GM23338 (cell line): Measurements from ENCODE around the gene SLC37A4. TPM values are rescaled to one million over a fixed set of nuclear protein-coding genes. Genes with fewer than 3 reads are reported as not detected.

Source experiments
- ATAC-seq: fragments of 200-7000 bp; cut with Tn5 transposase; 3 replicates; pipeline ENCODE4 v1.9.1; 2020
- DNase-seq: peaks from one replicate; pipeline ENCODE4 v3.0.0-alpha.2; 2015; ENCODE audit warnings: low spot score
- H2AFZ ChIP-seq: fragments of 200-600 bp; sonication (generic); 2 replicates; pipeline ENCODE4 v1.8.0; 2016; ENCODE audit warnings: antibody characterized with exemption, mild to moderate bottlenecking, moderate library complexity
- H3F3A ChIP-seq: fragments of 200-600 bp; sonication (generic); replicated peaks from 2 replicates; pipeline ENCODE4 v1.8.0; 2017; ENCODE audit warnings: antibody characterized with exemption, mixed run types, low read depth
- H3K27ac ChIP-seq: fragments of 200-600 bp; sonication (generic); 2 replicates; pipeline ENCODE4 v1.6.1; 2016; ENCODE audit warnings: low read depth
- H3K27me3 ChIP-seq: fragments of 200-600 bp; sonication (generic); 2 replicates; pipeline ENCODE4 v1.8.0; 2016; ENCODE audit warnings: mild to moderate bottlenecking, mixed run types, moderate library complexity; ENCODE audit not compliant: insufficient read depth
- H3K36me3 ChIP-seq: fragments of 200-600 bp; sonication (generic); 2 replicates; pipeline ENCODE4 v1.8.0; 2016; ENCODE audit warnings: mild to moderate bottlenecking; ENCODE audit not compliant: insufficient read depth
- H3K4me1 ChIP-seq: fragments of 200-600 bp; sonication (generic); 2 replicates; pipeline ENCODE4 v1.8.0; 2016; ENCODE audit warnings: mild to moderate bottlenecking, moderate library complexity; ENCODE audit not compliant: insufficient read depth
- H3K4me2 ChIP-seq: fragments of 200-600 bp; sonication (generic); 2 replicates; pipeline ENCODE4 v1.7.1; 2017; ENCODE audit warnings: mixed run types
- H3K4me3 ChIP-seq: fragments of 200-600 bp; sonication (generic); 2 replicates; pipeline ENCODE4 v1.6.1; 2016; ENCODE audit warnings: mixed run types
- H3K79me2 ChIP-seq: fragments of 200-600 bp; sonication (generic); replicated peaks from 2 replicates; pipeline ENCODE4 v1.8.0; 2017; ENCODE audit warnings: mild to moderate bottlenecking; ENCODE audit not compliant: insufficient read depth
- H3K9me2 ChIP-seq: fragments of 200-600 bp; sonication (generic); 2 replicates; pipeline ENCODE4 v1.8.0; 2017; ENCODE audit not compliant: insufficient read depth
- H4K20me1 ChIP-seq: fragments of 200-600 bp; sonication (generic); replicated peaks from 2 replicates; pipeline ENCODE4 v1.8.0; 2017; ENCODE audit warnings: mild to moderate bottlenecking; ENCODE audit not compliant: insufficient read depth
- H3K27ac Mint-ChIP-seq: 2 replicates; pipeline ENCODE4 v1.8.0; 2020; ENCODE audit warnings: inconsistent platforms, mild to moderate bottlenecking, moderate library complexity, mixed read lengths
- H3K27me3 Mint-ChIP-seq: 3 replicates; pipeline ENCODE4 v1.8.0; 2022; ENCODE audit warnings: low read depth, mild to moderate bottlenecking, moderate library complexity, mixed read lengths, inconsistent platforms; ENCODE audit not compliant: insufficient read depth, poor library complexity
- H3K36me3 Mint-ChIP-seq: 3 replicates; pipeline ENCODE4 v1.8.0; 2021; ENCODE audit warnings: low read depth, mild to moderate bottlenecking, inconsistent platforms, moderate library complexity, mixed read lengths
- H3K4me1 Mint-ChIP-seq: 3 replicates; pipeline ENCODE4 v1.8.0; 2020; ENCODE audit warnings: mild to moderate bottlenecking, inconsistent platforms, mixed read lengths
- H3K4me3 Mint-ChIP-seq: 3 replicates; pipeline ENCODE4 v1.8.0; 2021; ENCODE audit warnings: moderate library complexity, mild to moderate bottlenecking, inconsistent platforms, mixed read lengths
- H3K9me3 Mint-ChIP-seq: 3 replicates; pipeline ENCODE4 v1.8.0; 2020; ENCODE audit warnings: moderate library complexity, mild to moderate bottlenecking, inconsistent platforms, mixed read lengths
- EZH2 ChIP-seq: fragments of 200-600 bp; sonication (generic); IDR thresholded peaks from one replicate; pipeline ENCODE4 v1.8.0; 2017; ENCODE audit warnings: antibody characterized with exemption, mild to moderate bottlenecking, low read depth; ENCODE audit not compliant: unreplicated experiment
- EZH2phosphoT487 ChIP-seq: fragments of 200-600 bp; sonication (generic); IDR thresholded peaks from one replicate; pipeline ENCODE4 v1.8.1; 2018; ENCODE audit warnings: antibody characterized with exemption; ENCODE audit not compliant: unreplicated experiment
- NANOG ChIP-seq: IDR thresholded peaks from 2 replicates; pipeline ENCODE4 v1.6.1; 2016; ENCODE audit warnings: antibody characterized with exemption, borderline replicate concordance
- POLR2AphosphoS5 ChIP-seq: IDR thresholded peaks from 2 replicates; pipeline ENCODE4 v1.6.1; 2016; ENCODE audit warnings: antibody characterized with exemption, low read depth
- REST ChIP-seq: IDR thresholded peaks from one replicate; pipeline ENCODE4 v1.6.1; 2018; ENCODE audit warnings: antibody characterized with exemption; ENCODE audit not compliant: unreplicated experiment
- ZNF462 ChIP-seq: fragments of 250-450 bp; sonication (Bioruptor Pico); IDR thresholded peaks from 2 replicates; pipeline ENCODE4 v1.5.0; 2020; ENCODE audit warnings: mild to moderate bottlenecking, moderate library complexity
- polyA plus RNA-seq: library from polyadenylated mRNA; unstranded; fragments of >200 nt; fragmentation: Nextera tagmentation; extraction: Ambion mirVana; gene quantifications from 2 replicates; pipeline ENCODE4 v1.2.1, GENCODE V29; 2016
- total RNA-seq: library from RNA; depleted of rRNA; stranded (reverse); fragments of >200 nt; shearing (Covaris generic); gene quantifications from 2 replicates; pipeline ENCODE4 v1.2.3, GENCODE V29; 2014
- TF ChIP-seq, protein P1 (sequence below), 2 experiments: fragments of 200-600 bp in 1 of 2; sonication (generic) in 1 of 2; conservative IDR thresholded peaks; 2 replicates each; pipeline versions ENCODE4 v1.5.1 to v1.6.1; 2016 to 2017; ENCODE audit warnings: antibody characterized with exemption in 2 of 2, low read depth in 2 of 2, mild to moderate bottlenecking in 2 of 2, moderate library complexity in 1 of 2

SLC37A4 gene
- total and polyA plus RNA-seq, 2 experiments from 2014 or later, result 23.4 to 56.4 TPM

GRCh38 chr11:118979434-118979833 is 51.2 kb downstream of the SLC37A4 start:
- Mint-ChIP-seq H3K27ac (no peak overlapping the region), H3K4me1 (peaks cover 23% of the 10 kb centered on the region), H3K36me3 (no peaks in the 10 kb centered on the region), H3K9me3 (no peaks in the 10 kb centered on the region), H3K27me3 (peaks cover 16% of the 10 kb centered on the region), H3K4me3 (no peak overlapping the region; the same call in 2 of the 3 replicates)
- H3F3A ChIP-seq, result peaks cover 9% of the 10 kb centered on the region; the same call in 1 of the 2 replicates
- H2AFZ ChIP-seq, result peak overlapping the region; percentile 89
- peak overlapping the region; percentile 27; the same call in 1 of the 2 replicates for H3K4me3 ChIP-seq
- no peaks in the 10 kb centered on the region for H3K36me3 ChIP-seq
- TF ChIP-seq, protein P1, sequence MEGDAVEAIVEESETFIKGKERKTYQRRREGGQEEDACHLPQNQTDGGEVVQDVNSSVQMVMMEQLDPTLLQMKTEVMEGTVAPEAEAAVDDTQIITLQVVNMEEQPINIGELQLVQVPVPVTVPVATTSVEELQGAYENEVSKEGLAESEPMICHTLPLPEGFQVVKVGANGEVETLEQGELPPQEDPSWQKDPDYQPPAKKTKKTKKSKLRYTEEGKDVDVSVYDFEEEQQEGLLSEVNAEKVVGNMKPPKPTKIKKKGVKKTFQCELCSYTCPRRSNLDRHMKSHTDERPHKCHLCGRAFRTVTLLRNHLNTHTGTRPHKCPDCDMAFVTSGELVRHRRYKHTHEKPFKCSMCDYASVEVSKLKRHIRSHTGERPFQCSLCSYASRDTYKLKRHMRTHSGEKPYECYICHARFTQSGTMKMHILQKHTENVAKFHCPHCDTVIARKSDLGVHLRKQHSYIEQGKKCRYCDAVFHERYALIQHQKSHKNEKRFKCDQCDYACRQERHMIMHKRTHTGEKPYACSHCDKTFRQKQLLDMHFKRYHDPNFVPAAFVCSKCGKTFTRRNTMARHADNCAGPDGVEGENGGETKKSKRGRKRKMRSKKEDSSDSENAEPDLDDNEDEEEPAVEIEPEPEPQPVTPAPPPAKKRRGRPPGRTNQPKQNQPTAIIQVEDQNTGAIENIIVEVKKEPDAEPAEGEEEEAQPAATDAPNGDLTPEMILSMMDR (conservative IDR thresholded peaks at IDR 0.05; ENCODE audit: low read depth in 2 of 2), result peak; percentile 17 to 18; a peak in 1 of 4 replicates
- no peak for TF ChIP-seq POLR2AphosphoS5
- no peaks in the 10 kb centered on the region for H4K20me1 ChIP-seq
- H3K27ac ChIP-seq, result no peak overlapping the region
- H3K4me2 ChIP-seq, result peak overlapping the region; percentile 73; the same call in 1 of the 2 replicates
- peaks cover 16% of the 10 kb centered on the region for H3K4me1 ChIP-seq
- H3K9me2 ChIP-seq, result no peaks in the 10 kb centered on the region
- no peaks in the 10 kb centered on the region for H3K79me2 ChIP-seq
- H3K27me3 ChIP-seq, result peaks cover 5% of the 10 kb centered on the region; the same call in 1 of the 2 replicates
- ATAC-seq (peak; percentile 77), DNase-seq (peak; percentile 66)

- peaks cover 23% of the 10 kb centered on the region for H3K4me1 Mint-ChIP-seq
- peaks cover 9% of the 10 kb centered on the region for H3K27me3 Mint-ChIP-seq
- Histone ChIP-seq H3K27ac (no peak overlapping the region), H3K4me1 (peaks cover 16% of the 10 kb centered on the region), H3K4me2 (no peak overlapping the region), H3K4me3 (no peak overlapping the region), H3K79me2 (no peaks in the 10 kb centered on the region), H2AFZ (no peak overlapping the region), H3K27me3 (peaks cover 4% of the 10 kb centered on the region; the same call in 1 of the 2 replicates), H4K20me1 (no peaks in the 10 kb centered on the region), H3K9me2 (no peaks in the 10 kb centered on the region), H3K36me3 (no peaks in the 10 kb centered on the region), H3F3A (peaks cover 8% of the 10 kb centered on the region; the same call in 1 of the 2 replicates)
- H3K36me3 Mint-ChIP-seq, result no peaks in the 10 kb centered on the region
- H3K4me3 Mint-ChIP-seq, result no peak overlapping the region
- DNase-seq (no peak), ATAC-seq (no peak)
- H3K27ac Mint-ChIP-seq, result no peak overlapping the region
- H3K9me3 Mint-ChIP-seq, result no peaks in the 10 kb centered on the region
- TF ChIP-seq ZNF462 (no peak), POLR2AphosphoS5 (no peak), EZH2 (no peak), EZH2phosphoT487 (no peak), NANOG (no peak), REST (no peak)
Observed at GRCh38 chr11:118975771-118976709, 54.6 kb downstream of the SLC37A4 start.
